ENCODE data around the gene PARD3B.

Gene PARD3B

GRCh38 chr2:205293559-205293958, 748.3 kb downstream of the PARD3B start:
- no peak for DNase-seq (ENCODE audit: low read depth in 1 of 2, low spot score in 1 of 2)

DNA sequence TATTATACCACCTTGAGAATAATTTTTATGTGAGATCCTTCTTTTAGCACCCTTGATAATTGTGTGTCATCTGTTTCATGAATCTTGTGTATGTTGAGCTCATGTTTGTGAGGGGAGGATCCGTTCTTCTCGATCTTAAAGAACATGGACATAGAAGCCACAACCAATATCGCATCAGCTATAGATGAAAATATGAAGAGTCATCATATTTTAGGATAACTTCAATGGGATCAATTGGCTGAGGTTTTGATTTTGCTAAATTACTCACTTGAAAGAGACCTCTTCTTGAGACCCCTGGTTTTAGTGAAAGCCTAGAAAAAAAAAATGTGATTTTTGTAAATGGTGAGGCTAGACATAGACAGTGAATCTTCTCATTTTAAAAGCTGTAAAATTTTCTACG, 751.7 kb downstream of the PARD3B start:
- no peak for DNase-seq (ENCODE audit: low read depth in 1 of 2, low spot score in 1 of 2)

GRCh38 chr2:205297368-205297767, 752.1 kb downstream of the PARD3B start:
- no peak for DNase-seq (ENCODE audit: low read depth in 1 of 2, low spot score in 1 of 2)

DNA sequence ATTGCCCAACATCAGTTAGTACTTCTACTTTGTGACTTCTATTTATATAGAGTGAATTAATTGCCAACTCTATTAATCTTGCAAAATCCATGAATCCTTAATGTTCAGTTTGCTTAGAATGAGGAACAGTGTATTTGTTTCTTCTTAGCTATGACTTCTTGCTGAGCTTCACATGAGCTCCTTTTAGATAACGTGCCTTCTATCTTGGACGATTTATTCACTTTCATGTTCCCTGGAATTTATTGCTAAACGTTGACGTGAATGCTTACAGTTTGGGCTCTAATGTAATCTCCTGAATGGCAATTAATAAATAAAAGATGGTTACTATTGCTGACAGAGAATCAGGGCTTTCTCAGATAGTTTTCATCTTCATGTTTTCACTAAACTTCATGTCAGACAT, 752.6 kb downstream of the PARD3B start:
- no peak for DNase-seq (ENCODE audit: low read depth in 1 of 2, low spot score in 1 of 2)

DNA sequence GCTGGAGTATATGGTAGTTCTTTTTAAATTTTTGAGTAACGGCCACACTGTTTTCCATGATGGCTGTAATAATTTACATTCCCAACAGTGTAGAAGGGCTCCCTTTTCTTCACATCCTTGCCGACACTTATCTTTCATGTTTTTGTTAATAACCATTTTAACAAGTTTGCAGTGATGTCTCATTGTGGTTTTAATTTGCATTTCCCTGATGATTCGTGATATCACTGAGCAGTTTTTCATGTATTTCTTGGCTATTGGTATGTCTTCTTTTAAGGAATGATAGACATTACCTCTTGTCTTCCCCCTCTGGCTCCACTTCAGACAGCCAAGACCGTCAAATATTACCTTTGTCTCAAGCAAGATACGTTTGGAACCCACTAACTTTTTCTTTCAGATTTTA, 765.9 kb downstream of the PARD3B start:
- no peak for DNase-seq (ENCODE audit: low read depth in 1 of 2, low spot score in 1 of 2)

GRCh38 chr2:205321231-205321630, 776.0 kb downstream of the PARD3B start:
- no peak for DNase-seq (ENCODE audit: low read depth in 1 of 2, low spot score in 1 of 2)

- DNase-seq (ENCODE audit: low read depth in 1 of 2, low spot score in 1 of 2), result no peak
Observed at GRCh38 chr2:205323929-205324328, 778.7 kb downstream of the PARD3B start.

- no peak for DNase-seq (ENCODE audit: low read depth in 1 of 2, low spot score in 1 of 2)
Observed at GRCh38 chr2:205324355-205324754, 779.1 kb downstream of the PARD3B start.

DNA sequence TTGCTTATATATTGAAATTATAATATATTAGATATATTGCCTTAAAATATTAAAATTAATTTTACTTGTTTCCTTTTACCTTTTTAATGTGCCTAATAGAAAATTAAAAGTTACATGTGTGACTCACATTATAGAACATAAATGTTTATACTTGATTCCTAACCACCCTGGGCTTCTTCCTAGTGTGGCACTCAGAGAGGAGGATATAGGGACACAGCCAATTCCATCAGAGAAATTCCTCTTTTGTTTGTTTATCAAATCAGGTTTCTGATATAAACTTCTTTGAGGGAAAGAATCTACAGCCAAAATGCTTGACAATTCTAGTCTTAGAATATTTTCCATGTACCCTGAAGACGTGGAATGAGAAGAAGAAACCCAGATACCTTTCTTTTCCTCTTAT, 788.1 kb downstream of the PARD3B start:
- no peak for DNase-seq (ENCODE audit: low read depth in 1 of 2, low spot score in 1 of 2)

GRCh38 chr2:205337274-205337673, 792.0 kb downstream of the PARD3B start:
- DNase-seq (ENCODE audit: low read depth in 1 of 2, low spot score in 1 of 2), result no peak

GRCh38 chr2:205338156-205338555, 792.9 kb downstream of the PARD3B start:
- DNase-seq (ENCODE audit: low read depth in 1 of 2, low spot score in 1 of 2), result no peak

- no peak for DNase-seq (ENCODE audit: low read depth in 1 of 2, low spot score in 1 of 2)
Observed at GRCh38 chr2:205343103-205343502, 797.8 kb downstream of the PARD3B start.

- no peak for DNase-seq (ENCODE audit: low read depth in 1 of 2, low spot score in 1 of 2)
Observed at GRCh38 chr2:205346649-205347048, 801.4 kb downstream of the PARD3B start.

- no peak for DNase-seq (ENCODE audit: low read depth in 1 of 2, low spot score in 1 of 2)
Observed at GRCh38 chr2:205347899-205348298, 802.6 kb downstream of the PARD3B start.

GRCh38 chr2:205352094-205352493, 806.8 kb downstream of the PARD3B start:
- no peak for DNase-seq (ENCODE audit: low read depth in 1 of 2, low spot score in 1 of 2)

DNA sequence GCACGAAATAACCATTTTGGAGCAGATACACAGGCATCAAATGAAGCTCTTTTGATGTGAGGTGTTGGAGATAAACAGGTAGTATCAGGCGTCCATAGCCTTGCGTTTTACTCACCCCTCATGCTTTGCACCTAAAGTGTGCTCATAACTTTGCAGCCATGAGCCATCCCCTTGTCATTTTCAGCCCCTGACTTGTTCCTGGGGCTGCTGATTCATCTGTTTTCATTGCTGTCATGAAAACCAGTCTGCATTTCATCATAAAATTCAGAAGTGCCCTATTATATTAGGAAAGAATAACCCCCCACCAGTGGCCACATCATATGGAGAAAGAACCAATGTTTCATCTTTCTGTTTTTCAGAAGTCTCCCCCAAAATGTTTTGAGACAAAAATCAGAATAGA, 807.3 kb downstream of the PARD3B start:
- no peak for DNase-seq (ENCODE audit: low read depth in 1 of 2, low spot score in 1 of 2)

- DNase-seq (ENCODE audit: low read depth in 1 of 2, low spot score in 1 of 2), result no peak
Observed at GRCh38 chr2:205357732-205358131, 812.5 kb downstream of the PARD3B start.

DNA sequence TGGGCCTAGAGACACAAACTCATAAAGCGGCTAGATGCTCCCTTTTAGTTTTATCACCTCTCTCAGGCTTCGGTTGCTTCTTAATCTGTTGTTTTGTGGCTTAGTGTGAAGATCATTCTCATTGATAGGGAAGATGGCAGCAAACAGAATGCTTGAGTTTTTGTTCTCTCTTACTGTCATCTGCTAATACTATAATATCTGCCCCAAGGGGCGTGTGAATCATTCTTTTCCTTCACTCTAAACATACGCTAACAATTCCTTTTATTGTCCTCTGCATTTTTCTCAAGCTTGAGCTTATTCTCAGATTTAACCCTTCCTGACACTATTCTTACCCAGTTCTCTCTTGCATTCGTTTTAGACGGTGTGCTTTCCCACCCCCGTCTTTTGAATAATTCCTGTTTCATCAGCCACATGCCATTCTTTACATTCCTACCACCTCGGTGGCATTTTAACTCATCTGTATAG, 813.1 kb downstream of the PARD3B start:
- DNase-seq (ENCODE audit: low read depth in 1 of 2, low spot score in 1 of 2), result no peak

DNA sequence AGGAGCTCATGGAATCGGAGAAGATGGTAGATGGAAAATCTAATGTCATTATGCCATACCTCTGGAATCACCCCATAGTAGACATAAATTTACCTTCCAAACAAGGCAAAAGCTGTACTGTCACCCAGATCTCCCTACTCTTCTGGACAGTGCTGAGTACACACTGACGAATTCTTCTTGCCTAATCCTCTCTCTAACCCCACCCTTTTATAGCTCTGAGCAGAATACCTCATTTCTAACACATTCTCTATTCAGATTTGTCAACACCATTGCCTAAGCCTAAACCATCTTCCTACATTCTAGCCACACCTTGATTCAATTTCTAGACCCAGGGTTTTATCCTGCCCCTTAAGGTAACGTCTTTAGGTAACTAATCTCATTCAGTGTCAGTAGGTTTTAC, 816.0 kb downstream of the PARD3B start:
- no peak for DNase-seq (ENCODE audit: low read depth in 1 of 2, low spot score in 1 of 2)

DNA sequence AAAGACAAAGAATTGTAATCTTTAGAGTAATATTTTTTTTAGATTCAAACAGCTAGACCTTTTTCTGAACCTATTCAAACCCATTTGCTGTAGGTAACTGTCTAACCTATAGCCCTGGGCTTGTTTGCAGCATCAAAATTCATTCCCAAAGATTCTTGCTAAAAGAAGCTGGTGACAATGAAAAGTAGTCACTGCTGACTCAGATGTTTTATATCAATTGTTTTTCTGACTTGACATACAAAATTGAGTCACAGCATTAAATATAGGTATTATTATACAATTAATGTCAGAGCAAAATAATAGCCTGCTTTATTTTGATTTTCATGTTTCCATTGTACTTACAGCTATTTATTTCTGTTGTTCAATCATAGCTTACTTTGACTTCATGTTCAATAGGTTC, 816.7 kb downstream of the PARD3B start:
- no peak for DNase-seq (ENCODE audit: low read depth in 1 of 2, low spot score in 1 of 2)

GRCh38 chr2:205364261-205364660, 819.0 kb downstream of the PARD3B start:
- DNase-seq (ENCODE audit: low read depth in 1 of 2, low spot score in 1 of 2), result no peak

- DNase-seq (ENCODE audit: low read depth in 1 of 2, low spot score in 1 of 2), result no peak
Observed at GRCh38 chr2:205366336-205367060, 821.2 kb downstream of the PARD3B start.

DNA sequence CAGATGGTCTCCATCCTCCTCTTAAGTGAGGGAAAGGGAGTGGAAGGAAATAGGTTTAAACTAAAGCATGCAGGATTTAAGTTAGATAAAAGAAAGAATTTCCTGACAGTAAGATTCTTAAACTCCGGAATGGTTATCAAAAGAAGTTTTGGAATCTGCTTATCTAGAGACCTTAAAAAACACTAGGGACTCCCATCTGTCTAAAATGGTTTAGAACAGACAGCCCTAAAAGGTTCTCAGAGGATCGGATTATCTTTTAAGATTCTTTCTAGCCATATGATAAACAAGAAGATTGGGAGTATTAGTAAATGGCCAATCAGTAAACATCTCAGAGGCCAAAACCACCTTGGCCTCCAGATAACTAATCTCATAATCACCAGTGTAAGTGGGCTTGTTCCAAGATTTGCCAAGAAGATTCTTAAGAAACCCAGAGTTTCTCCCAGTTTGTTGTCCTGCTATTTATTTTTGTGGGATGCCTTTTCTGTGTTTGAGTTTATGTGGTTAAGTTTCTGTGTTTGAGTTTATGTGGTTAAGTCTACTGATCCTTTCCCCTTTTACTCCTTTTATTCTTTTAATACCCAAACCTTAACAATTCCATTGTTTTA, 822.2 kb downstream of the PARD3B start:
- DNase-seq (ENCODE audit: low read depth in 1 of 2, low spot score in 1 of 2), result no peak

All from stimulated activated CD4-positive, alpha-beta T cell treated with anti-CD3 and anti-CD28 coated beads, Interleukin-15, amount 100 ng/mL, for 1 hour (primary cell).